HEK293 (cell line): ENCODE data around the gene KLHL6.

ENCODE experiments used
- GLI4 ChIP-seq: fragments of 450-650 bp; formaldehyde crosslinking; IDR thresholded peaks from 2 replicates; pipeline ENCODE4 v1.5.1; 2016; ENCODE audit warnings: missing biosample characterization, missing genetic modification characterization
- ZBTB7A ChIP-seq: fragments of 450-650 bp; formaldehyde crosslinking; IDR thresholded peaks from 2 replicates; pipeline ENCODE4 v1.5.1; 2016; ENCODE audit warnings: low read depth, missing biosample characterization, missing genetic modification characterization
- ZFP41 ChIP-seq: fragments of 450-650 bp; formaldehyde crosslinking; IDR thresholded peaks from 2 replicates; pipeline ENCODE4 v1.5.1; 2016; ENCODE audit warnings: missing biosample characterization, missing genetic modification characterization, borderline replicate concordance
- ZNF23 ChIP-seq: fragments of 450-650 bp; formaldehyde crosslinking; IDR thresholded peaks from 2 replicates; pipeline ENCODE4 v1.5.1; 2016; ENCODE audit warnings: missing biosample characterization, missing genetic modification characterization, borderline replicate concordance
- ZNF544 ChIP-seq: fragments of 450-650 bp; formaldehyde crosslinking; IDR thresholded peaks from 2 replicates; pipeline ENCODE4 v1.5.0; 2017; ENCODE audit warnings: missing biosample characterization, missing genetic modification characterization
- ZNF624 ChIP-seq: fragments of 450-650 bp; formaldehyde crosslinking; IDR thresholded peaks from 2 replicates; pipeline ENCODE4 v1.5.1; 2017; ENCODE audit warnings: missing biosample characterization, missing genetic modification characterization
- ZNF670 ChIP-seq: fragments of 450-650 bp; formaldehyde crosslinking; IDR thresholded peaks from 2 replicates; pipeline ENCODE4 v1.5.1; 2016; ENCODE audit warnings: missing biosample characterization, missing genetic modification characterization, low read depth
- TF ChIP-seq, protein P1 (sequence below): fragments of 450-650 bp; formaldehyde crosslinking; IDR thresholded peaks from 2 replicates; pipeline ENCODE4 v1.5.1; 2016; ENCODE audit warnings: missing biosample characterization, missing genetic modification characterization
- TF ChIP-seq, protein P2 (sequence below): fragments of 450-650 bp; formaldehyde crosslinking; IDR thresholded peaks from 2 replicates; pipeline ENCODE4 v1.5.1; 2016; ENCODE audit warnings: missing biosample characterization, missing genetic modification characterization
- TF ChIP-seq, protein P3 (sequence below): fragments of 450-650 bp; formaldehyde crosslinking; IDR thresholded peaks from 2 replicates; pipeline ENCODE4 v1.5.1; 2016; ENCODE audit warnings: missing biosample characterization, missing genetic modification characterization
- TF ChIP-seq, protein P4 (sequence below): fragments of 450-650 bp; formaldehyde crosslinking; IDR thresholded peaks from 2 replicates; pipeline ENCODE4 v1.5.1; 2017; ENCODE audit warnings: missing biosample characterization, missing genetic modification characterization
- TF ChIP-seq, protein P5 (sequence below): fragments of 450-650 bp; formaldehyde crosslinking; IDR thresholded peaks from 2 replicates; pipeline ENCODE4 v1.5.1; 2016; ENCODE audit warnings: missing biosample characterization, missing genetic modification characterization, low read depth
- TF ChIP-seq, protein P6 (sequence below): fragments of 450-650 bp; formaldehyde crosslinking; IDR thresholded peaks from 2 replicates; pipeline ENCODE4 v1.5.1; 2016; ENCODE audit warnings: missing biosample characterization, missing genetic modification characterization
- TF ChIP-seq, protein P7 (sequence below): IDR thresholded peaks from 2 replicates; pipeline ENCODE4 v1.6.1; 2011; ENCODE audit warnings: mild to moderate bottlenecking, low read depth, low read length, borderline replicate concordance

DNA sequence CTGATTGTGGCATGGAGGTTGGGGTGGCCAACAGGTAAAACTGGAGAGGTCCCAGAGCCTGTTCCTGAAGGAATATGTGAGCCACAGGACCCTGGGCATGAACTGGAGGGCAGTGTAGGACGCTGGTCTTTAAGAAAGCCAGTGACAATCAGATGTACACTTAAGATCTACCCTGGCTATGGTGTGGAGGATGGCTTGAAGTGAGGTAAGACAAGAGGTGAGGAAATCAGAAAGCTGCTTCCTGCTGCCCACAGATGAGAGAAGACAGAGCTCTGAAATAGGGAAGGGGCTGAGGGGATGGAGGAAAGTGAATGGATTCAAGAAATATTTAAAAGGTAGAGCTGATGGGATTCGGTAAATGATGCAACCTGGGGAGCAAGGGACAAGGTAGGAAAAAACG is 22.7 kb upstream of the KLHL6 start:
- TF ChIP-seq ZNF624 (tag by site-specific recombination) (no peak), ZNF23 (no peak), ZNF670 (tag by site-specific recombination) (no peak), ZFP41 (no peak), GLI4 (tag by site-specific recombination) (no peak), ZNF544 (tag by site-specific recombination) (no peak), ZBTB7A (tag by site-specific recombination) (no peak)
- TF ChIP-seq, protein P1, sequence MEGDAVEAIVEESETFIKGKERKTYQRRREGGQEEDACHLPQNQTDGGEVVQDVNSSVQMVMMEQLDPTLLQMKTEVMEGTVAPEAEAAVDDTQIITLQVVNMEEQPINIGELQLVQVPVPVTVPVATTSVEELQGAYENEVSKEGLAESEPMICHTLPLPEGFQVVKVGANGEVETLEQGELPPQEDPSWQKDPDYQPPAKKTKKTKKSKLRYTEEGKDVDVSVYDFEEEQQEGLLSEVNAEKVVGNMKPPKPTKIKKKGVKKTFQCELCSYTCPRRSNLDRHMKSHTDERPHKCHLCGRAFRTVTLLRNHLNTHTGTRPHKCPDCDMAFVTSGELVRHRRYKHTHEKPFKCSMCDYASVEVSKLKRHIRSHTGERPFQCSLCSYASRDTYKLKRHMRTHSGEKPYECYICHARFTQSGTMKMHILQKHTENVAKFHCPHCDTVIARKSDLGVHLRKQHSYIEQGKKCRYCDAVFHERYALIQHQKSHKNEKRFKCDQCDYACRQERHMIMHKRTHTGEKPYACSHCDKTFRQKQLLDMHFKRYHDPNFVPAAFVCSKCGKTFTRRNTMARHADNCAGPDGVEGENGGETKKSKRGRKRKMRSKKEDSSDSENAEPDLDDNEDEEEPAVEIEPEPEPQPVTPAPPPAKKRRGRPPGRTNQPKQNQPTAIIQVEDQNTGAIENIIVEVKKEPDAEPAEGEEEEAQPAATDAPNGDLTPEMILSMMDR (tag by site-specific recombination) = no peak
- TF ChIP-seq, protein P2, sequence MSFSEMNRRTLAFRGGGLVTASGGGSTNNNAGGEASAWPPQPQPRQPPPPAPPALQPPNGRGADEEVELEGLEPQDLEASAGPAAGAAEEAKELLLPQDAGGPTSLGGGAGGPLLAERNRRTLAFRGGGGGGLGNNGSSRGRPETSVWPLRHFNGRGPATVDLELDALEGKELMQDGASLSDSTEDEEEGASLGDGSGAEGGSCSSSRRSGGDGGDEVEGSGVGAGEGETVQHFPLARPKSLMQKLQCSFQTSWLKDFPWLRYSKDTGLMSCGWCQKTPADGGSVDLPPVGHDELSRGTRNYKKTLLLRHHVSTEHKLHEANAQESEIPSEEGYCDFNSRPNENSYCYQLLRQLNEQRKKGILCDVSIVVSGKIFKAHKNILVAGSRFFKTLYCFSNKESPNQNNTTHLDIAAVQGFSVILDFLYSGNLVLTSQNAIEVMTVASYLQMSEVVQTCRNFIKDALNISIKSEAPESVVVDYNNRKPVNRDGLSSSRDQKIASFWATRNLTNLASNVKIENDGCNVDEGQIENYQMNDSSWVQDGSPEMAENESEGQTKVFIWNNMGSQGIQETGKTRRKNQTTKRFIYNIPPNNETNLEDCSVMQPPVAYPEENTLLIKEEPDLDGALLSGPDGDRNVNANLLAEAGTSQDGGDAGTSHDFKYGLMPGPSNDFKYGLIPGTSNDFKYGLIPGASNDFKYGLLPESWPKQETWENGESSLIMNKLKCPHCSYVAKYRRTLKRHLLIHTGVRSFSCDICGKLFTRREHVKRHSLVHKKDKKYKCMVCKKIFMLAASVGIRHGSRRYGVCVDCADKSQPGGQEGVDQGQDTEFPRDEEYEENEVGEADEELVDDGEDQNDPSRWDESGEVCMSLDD = no peak
- TF ChIP-seq, protein P3, sequence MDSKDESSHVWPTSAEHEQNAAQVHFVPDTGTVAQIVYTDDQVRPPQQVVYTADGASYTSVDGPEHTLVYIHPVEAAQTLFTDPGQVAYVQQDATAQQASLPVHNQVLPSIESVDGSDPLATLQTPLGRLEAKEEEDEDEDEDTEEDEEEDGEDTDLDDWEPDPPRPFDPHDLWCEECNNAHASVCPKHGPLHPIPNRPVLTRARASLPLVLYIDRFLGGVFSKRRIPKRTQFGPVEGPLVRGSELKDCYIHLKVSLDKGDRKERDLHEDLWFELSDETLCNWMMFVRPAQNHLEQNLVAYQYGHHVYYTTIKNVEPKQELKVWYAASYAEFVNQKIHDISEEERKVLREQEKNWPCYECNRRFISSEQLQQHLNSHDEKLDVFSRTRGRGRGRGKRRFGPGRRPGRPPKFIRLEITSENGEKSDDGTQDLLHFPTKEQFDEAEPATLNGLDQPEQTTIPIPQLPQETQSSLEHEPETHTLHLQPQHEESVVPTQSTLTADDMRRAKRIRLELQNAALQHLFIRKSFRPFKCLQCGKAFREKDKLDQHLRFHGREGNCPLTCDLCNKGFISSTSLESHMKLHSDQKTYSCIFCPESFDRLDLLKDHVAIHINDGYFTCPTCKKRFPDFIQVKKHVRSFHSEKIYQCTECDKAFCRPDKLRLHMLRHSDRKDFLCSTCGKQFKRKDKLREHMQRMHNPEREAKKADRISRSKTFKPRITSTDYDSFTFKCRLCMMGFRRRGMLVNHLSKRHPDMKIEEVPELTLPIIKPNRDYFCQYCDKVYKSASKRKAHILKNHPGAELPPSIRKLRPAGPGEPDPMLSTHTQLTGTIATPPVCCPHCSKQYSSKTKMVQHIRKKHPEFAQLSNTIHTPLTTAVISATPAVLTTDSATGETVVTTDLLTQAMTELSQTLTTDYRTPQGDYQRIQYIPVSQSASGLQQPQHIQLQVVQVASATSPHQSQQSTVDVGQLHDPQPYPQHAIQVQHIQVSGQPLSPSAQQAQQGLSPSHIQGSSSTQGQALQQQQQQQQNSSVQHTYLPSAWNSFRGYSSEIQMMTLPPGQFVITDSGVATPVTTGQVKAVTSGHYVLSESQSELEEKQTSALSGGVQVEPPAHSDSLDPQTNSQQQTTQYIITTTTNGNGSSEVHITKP (tag by site-specific recombination) = no peak
- TF ChIP-seq, protein P4, sequence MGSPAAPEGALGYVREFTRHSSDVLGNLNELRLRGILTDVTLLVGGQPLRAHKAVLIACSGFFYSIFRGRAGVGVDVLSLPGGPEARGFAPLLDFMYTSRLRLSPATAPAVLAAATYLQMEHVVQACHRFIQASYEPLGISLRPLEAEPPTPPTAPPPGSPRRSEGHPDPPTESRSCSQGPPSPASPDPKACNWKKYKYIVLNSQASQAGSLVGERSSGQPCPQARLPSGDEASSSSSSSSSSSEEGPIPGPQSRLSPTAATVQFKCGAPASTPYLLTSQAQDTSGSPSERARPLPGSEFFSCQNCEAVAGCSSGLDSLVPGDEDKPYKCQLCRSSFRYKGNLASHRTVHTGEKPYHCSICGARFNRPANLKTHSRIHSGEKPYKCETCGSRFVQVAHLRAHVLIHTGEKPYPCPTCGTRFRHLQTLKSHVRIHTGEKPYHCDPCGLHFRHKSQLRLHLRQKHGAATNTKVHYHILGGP = no peak
- TF ChIP-seq, protein P5, sequence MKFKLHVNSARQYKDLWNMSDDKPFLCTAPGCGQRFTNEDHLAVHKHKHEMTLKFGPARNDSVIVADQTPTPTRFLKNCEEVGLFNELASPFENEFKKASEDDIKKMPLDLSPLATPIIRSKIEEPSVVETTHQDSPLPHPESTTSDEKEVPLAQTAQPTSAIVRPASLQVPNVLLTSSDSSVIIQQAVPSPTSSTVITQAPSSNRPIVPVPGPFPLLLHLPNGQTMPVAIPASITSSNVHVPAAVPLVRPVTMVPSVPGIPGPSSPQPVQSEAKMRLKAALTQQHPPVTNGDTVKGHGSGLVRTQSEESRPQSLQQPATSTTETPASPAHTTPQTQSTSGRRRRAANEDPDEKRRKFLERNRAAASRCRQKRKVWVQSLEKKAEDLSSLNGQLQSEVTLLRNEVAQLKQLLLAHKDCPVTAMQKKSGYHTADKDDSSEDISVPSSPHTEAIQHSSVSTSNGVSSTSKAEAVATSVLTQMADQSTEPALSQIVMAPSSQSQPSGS = no peak
- TF ChIP-seq, protein P6, sequence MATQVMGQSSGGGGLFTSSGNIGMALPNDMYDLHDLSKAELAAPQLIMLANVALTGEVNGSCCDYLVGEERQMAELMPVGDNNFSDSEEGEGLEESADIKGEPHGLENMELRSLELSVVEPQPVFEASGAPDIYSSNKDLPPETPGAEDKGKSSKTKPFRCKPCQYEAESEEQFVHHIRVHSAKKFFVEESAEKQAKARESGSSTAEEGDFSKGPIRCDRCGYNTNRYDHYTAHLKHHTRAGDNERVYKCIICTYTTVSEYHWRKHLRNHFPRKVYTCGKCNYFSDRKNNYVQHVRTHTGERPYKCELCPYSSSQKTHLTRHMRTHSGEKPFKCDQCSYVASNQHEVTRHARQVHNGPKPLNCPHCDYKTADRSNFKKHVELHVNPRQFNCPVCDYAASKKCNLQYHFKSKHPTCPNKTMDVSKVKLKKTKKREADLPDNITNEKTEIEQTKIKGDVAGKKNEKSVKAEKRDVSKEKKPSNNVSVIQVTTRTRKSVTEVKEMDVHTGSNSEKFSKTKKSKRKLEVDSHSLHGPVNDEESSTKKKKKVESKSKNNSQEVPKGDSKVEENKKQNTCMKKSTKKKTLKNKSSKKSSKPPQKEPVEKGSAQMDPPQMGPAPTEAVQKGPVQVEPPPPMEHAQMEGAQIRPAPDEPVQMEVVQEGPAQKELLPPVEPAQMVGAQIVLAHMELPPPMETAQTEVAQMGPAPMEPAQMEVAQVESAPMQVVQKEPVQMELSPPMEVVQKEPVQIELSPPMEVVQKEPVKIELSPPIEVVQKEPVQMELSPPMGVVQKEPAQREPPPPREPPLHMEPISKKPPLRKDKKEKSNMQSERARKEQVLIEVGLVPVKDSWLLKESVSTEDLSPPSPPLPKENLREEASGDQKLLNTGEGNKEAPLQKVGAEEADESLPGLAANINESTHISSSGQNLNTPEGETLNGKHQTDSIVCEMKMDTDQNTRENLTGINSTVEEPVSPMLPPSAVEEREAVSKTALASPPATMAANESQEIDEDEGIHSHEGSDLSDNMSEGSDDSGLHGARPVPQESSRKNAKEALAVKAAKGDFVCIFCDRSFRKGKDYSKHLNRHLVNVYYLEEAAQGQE (tag by site-specific recombination) = no peak
- TF ChIP-seq, protein P7, sequence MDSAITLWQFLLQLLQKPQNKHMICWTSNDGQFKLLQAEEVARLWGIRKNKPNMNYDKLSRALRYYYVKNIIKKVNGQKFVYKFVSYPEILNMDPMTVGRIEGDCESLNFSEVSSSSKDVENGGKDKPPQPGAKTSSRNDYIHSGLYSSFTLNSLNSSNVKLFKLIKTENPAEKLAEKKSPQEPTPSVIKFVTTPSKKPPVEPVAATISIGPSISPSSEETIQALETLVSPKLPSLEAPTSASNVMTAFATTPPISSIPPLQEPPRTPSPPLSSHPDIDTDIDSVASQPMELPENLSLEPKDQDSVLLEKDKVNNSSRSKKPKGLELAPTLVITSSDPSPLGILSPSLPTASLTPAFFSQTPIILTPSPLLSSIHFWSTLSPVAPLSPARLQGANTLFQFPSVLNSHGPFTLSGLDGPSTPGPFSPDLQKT = no peak
